B cell (primary cell): Measurements from ENCODE around the gene FILIP1.

Experiments
- CTCF ChIP-seq: fragments of 200-600 bp; IDR thresholded peaks from one replicate; pipeline ENCODE4 v1.8.0; 2022; ENCODE audit warnings: antibody characterized with exemption, mild to moderate bottlenecking
- EZH2 ChIP-seq: IDR thresholded peaks from 2 replicates; pipeline ENCODE4 v1.6.1; 2012; ENCODE audit warnings: borderline replicate concordance, low read depth, mild to moderate bottlenecking, moderate library complexity, low read length; ENCODE audit not compliant: insufficient read depth, poor library complexity, severe bottlenecking

- TF ChIP-seq CTCF: no peak
- TF ChIP-seq EZH2: no peak
These were observed 186.1 kb downstream of the FILIP1 start for GRCh38 chr6:75307364-75308004.
